Duodenal mucosa (tissue), 2 donors: ENCODE measurements around the gene NFATC1.

Experiments used
- H3K27ac ChIP-seq: one replicate; pipeline ENCODE4 v1.7.0; 2013; ENCODE audit warnings: low read depth, low read length
- H3K27me3 ChIP-seq, 2 donors: one replicate each; pipeline ENCODE4 v1.7.0; 2013; ENCODE audit warnings: low read length in 2 of 2, control low read depth in 1 of 2; ENCODE audit not compliant: insufficient read depth in 2 of 2, control insufficient read depth in 1 of 2
- H3K36me3 ChIP-seq, 2 donors: one replicate each; pipeline ENCODE4 v1.7.0; 2013; ENCODE audit warnings: low read length in 2 of 2, control low read depth in 1 of 2; ENCODE audit not compliant: insufficient read depth in 2 of 2, control insufficient read depth in 1 of 2
- H3K4me1 ChIP-seq, 2 donors: one replicate each; pipeline ENCODE4 v1.7.0; 2013; ENCODE audit warnings: low read length in 2 of 2, control low read depth in 1 of 2; ENCODE audit not compliant: insufficient read depth in 2 of 2, control insufficient read depth in 1 of 2
- H3K4me3 ChIP-seq, 2 donors: one replicate each; pipeline ENCODE4 v1.7.0; 2013; ENCODE audit warnings: low read length in 2 of 2, low read depth in 1 of 2
- H3K9ac ChIP-seq, 2 donors: one replicate each; pipeline ENCODE4 v1.7.0; 2013; ENCODE audit warnings: low read length in 2 of 2, low read depth in 1 of 2
- H3K9me3 ChIP-seq, 2 donors: one replicate each; pipeline ENCODE4 v1.7.0; 2013; ENCODE audit warnings: low read length in 2 of 2, control low read depth in 1 of 2; ENCODE audit not compliant: control insufficient read depth in 1 of 2

NFATC1 gene

DNA sequence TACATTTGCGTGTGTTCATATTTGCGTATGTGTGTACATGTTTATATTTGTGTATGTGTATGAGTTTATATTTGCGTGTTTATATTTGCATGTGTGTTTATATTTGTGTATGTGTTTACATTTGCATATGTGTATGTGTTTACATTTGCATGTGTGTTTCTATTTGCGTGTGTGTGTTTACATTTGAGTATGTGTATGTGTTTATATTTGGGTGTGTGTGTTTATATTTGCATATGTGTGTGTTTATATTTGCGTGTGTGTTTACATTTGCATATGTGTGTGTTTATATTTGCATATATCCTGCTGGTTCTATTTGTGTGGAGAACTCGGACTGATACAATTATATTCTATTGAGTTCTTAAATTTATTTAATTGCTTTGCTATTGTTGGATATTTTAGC lies 168.7 kb downstream of the NFATC1 start:
- H3K27me3 ChIP-seq = no peaks in the 10 kb centered on the region
- no peak overlapping the region for H3K9ac ChIP-seq
- H3K4me1 ChIP-seq = no peaks in the 10 kb centered on the region
- no peaks in the 10 kb centered on the region for H3K9me3 ChIP-seq
- no peak overlapping the region for H3K4me3 ChIP-seq
- H3K36me3 ChIP-seq = no peaks in the 10 kb centered on the region
- H3K27ac ChIP-seq = no peak overlapping the region

DNA sequence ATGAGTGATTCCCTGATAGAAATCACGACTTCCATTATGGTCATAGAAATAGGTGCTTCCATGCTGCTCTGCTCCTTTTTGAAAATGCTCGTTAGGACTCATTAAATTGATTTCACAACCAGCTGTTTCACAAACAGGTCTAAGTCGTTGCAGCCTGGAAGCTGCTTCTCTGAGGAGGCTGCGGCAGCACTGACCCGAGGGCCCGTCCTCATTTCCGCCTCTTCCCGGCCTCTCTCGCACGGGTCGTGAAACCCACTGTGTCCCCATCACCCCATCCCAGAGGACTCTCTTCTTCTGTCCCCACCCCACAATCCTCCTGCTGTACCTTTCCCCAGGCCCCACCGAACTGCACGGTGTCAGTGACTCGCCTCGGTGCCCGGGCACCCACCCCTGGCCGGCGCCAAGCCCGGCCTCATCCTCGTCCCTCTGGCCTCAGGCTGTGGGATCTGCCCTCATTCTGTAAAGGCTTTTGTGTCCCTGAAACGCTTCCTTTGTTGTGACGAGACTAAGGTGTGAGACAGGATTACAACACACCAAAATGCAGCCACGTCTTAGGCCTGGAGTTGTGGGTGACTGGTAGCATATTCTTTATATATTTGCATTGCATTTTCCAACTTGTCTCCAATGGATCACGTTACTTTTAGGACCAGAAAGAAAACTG lies 171.2 kb downstream of the NFATC1 start:
- H3K27ac ChIP-seq = no peak overlapping the region
- H3K4me1 ChIP-seq = peaks cover 0 to 4% of the 10 kb centered on the region in 2 donors

DNA sequence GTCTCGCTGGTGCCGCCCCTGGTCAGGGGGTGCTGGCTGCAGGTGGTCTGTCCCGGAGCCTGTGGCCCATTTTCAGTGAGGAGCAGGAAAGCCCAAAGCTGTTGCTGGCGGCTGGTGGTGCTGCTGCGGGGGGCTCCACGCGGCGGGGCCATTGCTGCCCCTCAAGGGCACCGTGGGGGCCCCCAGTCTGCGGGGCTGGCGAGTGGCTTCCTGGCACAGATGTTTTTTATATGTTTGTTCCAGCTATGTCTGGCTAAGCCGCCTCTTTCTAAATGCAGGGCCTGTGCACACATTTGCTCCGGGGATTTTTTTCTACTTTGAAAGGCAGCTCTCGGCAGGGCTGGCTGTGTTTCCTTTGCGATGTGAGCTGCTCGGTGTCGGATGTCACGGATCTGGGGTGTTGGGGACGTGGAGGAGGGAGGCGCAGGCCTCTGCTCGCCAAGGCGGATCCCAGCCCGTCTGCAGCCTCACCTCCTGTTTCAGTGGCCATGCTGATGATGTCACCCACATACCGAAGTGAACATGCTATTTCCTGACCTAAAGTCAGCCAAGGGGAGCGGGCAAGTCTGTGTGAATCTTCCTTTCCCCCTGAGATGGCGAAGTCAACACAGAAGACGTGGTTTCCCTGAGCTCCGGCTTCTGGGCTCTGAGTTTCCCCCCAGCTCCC lies 171.9 kb downstream of the NFATC1 start:
- Histone ChIP-seq H3K9ac (no peak overlapping the region), H3K9me3 (peaks cover 1 to 2% of the 10 kb centered on the region in 2 donors), H3K27ac (no peak overlapping the region), H3K36me3 (no peaks in the 10 kb centered on the region), H3K27me3 (no peaks in the 10 kb centered on the region), H3K4me1 (peaks cover 0 to 4% of the 10 kb centered on the region in 2 donors), H3K4me3 (no peak overlapping the region)

More for the DNA sequence above, 171.2 kb downstream of the NFATC1 start:
- Histone ChIP-seq H3K9ac (no peak overlapping the region), H3K36me3 (no peaks in the 10 kb centered on the region), H3K9me3 (no peaks in the 10 kb centered on the region), H3K4me3 (no peak overlapping the region), H3K27me3 (no peaks in the 10 kb centered on the region)

DNA sequence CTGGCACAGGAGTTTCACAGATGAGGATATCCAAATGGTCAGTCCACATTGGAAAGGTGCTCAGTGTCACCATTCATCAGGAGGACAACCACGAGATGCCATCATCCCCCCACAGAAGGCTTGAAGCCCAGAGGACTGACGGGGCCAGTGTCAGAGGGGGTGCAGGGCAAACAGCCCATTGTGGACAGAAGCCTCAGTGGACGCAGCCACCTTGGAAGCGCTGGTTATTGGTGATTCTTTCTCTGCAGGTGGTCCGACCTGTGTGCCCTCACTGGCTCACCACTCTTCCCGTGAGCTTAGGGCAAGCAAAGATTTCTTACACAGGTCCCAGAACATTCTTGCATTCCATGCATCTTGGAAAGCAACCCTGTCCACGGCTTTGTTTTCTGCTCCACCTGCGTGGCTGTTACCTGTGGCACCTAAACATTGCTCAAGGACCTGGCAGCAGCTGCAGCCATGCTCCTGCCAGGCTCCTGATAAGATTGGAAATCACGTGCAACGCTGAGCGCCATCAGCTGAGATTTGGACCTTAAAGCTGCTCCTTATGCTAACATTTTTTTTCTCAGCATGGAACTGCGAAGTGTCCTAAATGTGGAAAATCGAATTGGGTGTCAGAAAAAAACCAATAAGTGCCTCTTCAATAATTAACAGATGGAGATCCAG lies 172.9 kb downstream of the NFATC1 start:
- H3K27ac ChIP-seq = no peak overlapping the region
- peaks cover 0 to 4% of the 10 kb centered on the region in 2 donors for H3K4me1 ChIP-seq
- no peak overlapping the region for H3K9ac ChIP-seq

DNA sequence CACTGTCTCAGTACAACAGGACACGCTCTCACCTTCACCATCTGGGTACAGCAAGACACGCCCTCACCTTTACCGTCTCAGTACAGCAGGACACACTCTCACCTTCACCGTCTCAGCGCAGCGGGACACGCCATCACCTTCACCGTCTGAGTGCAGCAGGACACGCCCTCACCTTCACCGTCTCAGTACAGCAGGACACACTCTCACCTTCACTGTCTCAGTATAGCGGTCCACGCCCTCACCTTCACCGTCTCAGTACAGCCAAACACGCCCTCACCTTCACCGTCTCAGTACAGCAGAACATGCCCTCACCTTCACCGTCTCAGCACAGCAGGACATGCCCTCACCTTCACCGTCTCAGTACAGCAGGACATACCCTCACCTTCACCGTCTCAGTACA lies 174.0 kb downstream of the NFATC1 start:
- Histone ChIP-seq H3K9ac (no peak overlapping the region), H3K27ac (no peak overlapping the region), H3K27me3 (no peaks in the 10 kb centered on the region), H3K9me3 (peaks cover 11 to 15% of the 10 kb centered on the region in 2 donors), H3K4me1 (peaks cover 0 to 4% of the 10 kb centered on the region in 2 donors), H3K4me3 (no peak overlapping the region), H3K36me3 (no peaks in the 10 kb centered on the region)

More for the DNA sequence above, 172.9 kb downstream of the NFATC1 start:
- no peaks in the 10 kb centered on the region for H3K36me3 ChIP-seq
- peaks cover 11% of the 10 kb centered on the region in 2 donors for H3K9me3 ChIP-seq
- H3K27me3 ChIP-seq = no peaks in the 10 kb centered on the region
- H3K4me3 ChIP-seq = no peak overlapping the region

DNA sequence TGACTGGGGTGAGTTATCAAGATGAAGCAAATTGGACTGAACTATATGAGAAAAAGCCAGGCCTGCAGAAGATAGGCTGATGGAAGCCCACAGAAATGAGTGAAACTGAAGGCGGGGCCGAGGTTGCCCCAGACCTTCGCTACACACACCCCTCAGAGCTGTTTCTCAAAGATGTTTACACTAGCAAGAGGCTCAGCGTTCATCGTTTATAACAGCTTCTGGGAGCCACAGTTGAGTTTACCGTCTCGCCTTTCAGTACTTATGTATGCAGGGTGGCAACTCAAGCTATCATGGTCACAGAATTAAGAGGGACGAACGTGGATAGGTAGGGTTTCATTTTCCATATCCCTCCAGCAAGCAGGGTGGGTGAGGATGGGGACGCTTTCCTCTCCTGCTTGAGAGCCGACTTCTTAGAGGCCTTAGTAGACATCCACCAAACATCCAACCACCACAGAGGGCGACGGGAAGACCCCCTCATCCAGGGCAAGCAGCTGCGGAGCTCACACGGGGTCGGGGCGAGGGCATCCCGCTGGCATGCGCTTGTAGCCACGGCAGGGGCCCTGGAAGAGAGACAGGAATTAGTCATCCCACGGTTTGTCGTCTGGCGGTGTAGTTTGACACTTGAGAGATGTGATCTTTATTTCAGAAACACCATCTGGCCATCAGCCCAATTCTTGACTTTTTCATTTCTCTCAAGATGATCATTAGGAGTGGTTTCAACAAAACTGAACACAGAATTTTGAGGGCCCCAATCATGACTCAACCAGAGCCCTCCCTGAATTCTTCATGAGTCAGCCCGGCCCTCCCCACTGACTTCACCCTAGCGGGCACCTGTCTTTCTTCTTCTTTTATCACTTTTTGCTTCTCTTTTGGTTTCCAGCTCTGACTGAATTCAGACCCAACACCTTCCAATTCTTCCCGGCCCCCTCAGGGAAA lies 174.8 kb downstream of the NFATC1 start:
- Histone ChIP-seq H3K4me1 (peaks cover 0 to 4% of the 10 kb centered on the region in 2 donors), H3K9ac (no peak overlapping the region), H3K9me3 (peaks cover 11 to 15% of the 10 kb centered on the region in 2 donors), H3K36me3 (no peaks in the 10 kb centered on the region), H3K27me3 (no peaks in the 10 kb centered on the region), H3K27ac (no peak overlapping the region), H3K4me3 (no peak overlapping the region)

DNA sequence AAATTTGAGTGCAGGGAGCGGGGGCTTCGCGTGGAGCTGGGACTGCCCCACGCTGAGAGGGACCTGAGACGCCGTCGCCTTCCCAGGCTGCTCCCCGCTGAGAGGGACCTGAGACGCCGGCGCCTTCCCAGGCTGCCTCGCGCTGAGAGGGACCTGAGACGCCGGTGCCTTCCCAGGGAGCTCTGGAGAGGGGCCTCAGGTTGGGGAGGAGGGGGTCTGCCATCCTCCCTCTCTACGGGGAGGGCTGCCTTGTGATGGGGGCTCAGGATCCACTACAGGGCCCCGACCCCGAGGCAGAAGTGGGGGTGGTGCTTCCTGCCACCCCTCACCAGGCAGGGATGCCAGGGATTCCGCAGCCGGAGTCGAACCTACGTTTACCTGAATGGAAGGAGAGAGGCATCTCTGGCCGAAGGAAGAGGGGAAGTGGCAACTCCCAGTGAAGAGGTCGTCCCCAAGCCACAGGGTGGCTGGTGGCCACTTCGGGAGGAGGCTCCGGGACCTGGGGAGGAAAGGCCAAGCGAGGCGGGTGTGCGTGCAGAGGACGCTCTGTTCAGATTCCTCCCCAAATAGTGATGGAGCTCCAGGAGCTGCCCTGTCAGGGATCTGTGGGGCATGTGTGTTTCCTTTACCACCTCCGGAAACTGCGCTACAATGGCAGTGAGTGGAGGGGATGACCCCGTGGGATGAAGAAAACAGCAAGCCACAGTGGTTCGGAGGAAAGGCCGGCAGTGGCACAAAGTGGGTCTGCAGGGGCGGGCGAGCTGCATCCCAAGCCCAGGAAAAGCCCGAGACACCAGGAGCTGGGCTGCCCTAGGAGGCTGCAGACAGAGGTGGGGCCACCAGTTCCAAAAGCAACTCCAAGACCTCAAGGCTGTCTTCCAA lies 175.7 kb downstream of the NFATC1 start:
- no peak overlapping the region for H3K27ac ChIP-seq
- H3K4me3 ChIP-seq = no peak overlapping the region
- no peaks in the 10 kb centered on the region for H3K27me3 ChIP-seq
- H3K9me3 ChIP-seq = peaks cover 11 to 15% of the 10 kb centered on the region in 2 donors
- no peak overlapping the region for H3K9ac ChIP-seq
- peaks cover 0 to 4% of the 10 kb centered on the region in 2 donors for H3K4me1 ChIP-seq
- no peaks in the 10 kb centered on the region for H3K36me3 ChIP-seq

DNA sequence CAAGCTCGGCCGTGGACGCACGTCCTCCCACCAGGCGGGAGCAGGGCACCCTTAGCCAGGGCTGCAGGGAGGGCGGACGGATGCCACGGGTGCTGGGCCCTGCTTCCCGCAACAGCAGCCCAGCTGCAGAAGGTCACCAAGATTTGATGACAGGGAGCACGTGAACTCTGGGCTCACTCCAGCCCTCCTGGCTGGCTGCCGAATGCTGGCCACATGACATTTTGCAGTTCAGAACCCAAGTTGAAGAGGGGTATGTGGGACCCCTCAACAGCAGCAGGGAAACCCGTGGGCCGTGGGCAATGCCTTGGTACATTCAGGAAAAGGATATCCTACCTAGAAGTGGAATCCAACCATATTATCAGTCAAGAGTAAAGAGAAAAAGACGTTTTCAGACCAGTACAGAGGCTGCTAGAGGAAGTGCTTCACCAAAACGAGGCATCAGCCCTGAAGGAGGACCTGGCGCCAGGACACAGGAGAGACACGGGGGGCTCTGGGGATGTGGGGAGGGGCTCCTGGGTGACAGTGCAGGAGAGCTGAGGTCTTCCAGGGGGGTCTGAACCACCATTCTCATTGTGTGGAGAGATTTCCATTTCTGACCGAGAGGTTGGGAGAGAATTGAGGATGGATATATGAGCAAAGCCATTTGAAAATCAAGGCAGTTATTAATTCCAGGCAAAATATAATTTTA lies 176.5 kb downstream of the NFATC1 start:
- Histone ChIP-seq H3K36me3 (no peaks in the 10 kb centered on the region), H3K27ac (no peak overlapping the region), H3K4me1 (peaks cover 0 to 7% of the 10 kb centered on the region in 2 donors), H3K27me3 (no peaks in the 10 kb centered on the region), H3K9me3 (peaks cover 11 to 15% of the 10 kb centered on the region in 2 donors), H3K9ac (no peak overlapping the region), H3K4me3 (no peak overlapping the region)
